ENCODE results near the gene S100A7.
"Not testable (repeated sequence)": the region's sequence is repeated elsewhere in the genome, so short reads cannot be mapped to it uniquely, and the experiment has no call there.

Gene S100A7

DNA sequence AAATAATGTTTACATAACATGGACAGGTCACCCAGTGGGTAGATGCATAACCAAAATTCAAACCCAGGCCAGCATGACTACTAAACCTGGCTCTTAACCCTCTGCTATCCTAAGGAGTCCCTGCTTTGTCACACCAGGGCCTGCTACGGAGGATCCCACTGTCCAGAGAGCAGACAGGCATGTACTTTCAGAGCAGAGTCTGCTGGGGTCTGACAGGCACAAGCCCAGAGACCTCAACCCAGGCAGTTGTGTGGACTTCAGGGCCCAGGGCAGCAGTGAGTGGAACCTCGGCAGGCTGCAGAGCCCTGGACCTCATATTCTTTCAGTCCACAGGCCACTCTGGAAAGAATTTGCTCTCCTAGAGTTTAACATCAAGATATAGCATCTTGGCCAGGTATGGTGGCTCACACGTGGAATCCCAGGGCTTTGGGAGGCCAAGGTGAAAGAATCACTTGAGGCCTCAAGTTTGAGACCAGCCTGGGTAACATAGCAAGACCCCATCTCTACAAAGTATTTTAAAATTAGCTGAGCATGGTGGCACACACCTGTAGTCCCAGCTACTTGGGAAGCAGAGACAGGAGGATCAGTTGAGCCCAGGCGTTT, 16.1 kb upstream of the S100A7 start:
- no peak for DNase-seq (ENCODE audit: low read depth, low spot score)

GRCh38 chr1:153475282-153475681, 14.8 kb upstream of the S100A7 start:
- DNase-seq (ENCODE audit: low read depth, low spot score), result no peak

DNA sequence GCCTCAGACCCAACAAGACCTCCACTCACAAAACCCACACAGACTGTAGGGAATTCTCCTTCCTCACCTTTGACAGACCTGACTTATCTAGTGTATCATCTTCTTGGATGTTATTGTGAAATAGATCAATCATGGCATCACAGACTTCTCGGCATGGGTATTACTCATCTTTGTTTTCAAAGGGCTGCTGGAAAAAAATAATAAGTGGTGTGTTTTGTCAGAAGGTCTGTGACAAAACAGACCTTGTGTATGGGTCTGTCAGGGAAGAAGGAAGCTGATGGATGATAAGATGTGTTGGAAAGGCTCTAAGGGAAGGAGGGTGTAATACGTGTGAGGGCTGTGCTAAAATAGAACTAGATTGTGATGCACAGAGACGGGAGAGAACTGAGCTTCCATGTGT, 13.9 kb upstream of the S100A7 start:
- no peak for DNase-seq (ENCODE audit: low read depth, low spot score)

- no peak for DNase-seq (ENCODE audit: low read depth, low spot score)
These were observed 10.3 kb upstream of the S100A7 start for GRCh38 chr1:153470707-153471106.

DNA sequence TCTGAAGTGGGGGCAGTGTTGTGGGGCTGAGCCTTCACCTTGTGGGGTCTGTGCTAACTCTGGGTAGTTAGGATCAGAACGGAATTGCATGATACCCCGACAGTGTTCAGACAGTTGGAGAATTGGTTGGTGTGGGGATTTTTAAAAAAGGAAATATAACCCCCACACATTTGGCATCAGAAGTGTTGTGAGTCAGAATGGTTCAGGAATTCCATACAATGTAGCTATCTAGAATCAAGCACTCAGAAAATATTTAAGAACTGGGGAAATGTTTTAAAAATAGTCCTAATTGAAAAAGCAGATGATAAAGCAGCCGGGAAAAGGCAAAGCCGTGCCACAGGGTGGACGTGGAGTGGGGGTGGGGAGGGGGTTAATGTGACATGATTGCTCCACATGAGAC, 6.5 kb upstream of the S100A7 start:
- no peak for DNase-seq (ENCODE audit: low read depth, low spot score)

- DNase-seq (ENCODE audit: low read depth, low spot score), result peak; percentile 80
These were observed 5.6 kb upstream of the S100A7 start for GRCh38 chr1:153465811-153466636.

GRCh38 chr1:153462741-153463140, 2.3 kb upstream of the S100A7 start:
- DNase-seq (ENCODE audit: low read depth, low spot score), result not testable (repeated sequence)

GRCh38 chr1:153459655-153460054, 796 bp downstream of the S100A7 start:
- DNase-seq (ENCODE audit: low read depth, low spot score), result no peak

DNA sequence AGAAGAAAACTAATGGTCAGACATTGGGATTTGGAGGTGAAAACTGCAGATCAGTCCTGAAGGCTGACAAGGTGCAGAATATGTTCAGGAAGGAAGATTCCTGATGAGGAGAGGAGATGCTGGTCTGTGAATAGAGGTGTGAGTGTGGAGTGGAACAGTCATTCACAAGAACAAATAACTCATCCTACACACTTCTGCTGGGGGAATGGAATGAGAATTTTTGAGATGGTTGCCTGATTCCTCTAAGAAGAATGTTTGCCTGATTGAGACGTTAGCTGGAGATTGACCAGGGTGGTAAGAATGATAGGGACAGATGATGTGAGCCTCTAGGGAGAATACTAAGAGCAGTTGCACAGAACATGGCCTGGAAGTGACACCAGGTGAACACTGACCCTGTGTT, 4.1 kb downstream of the S100A7 start:
- no peak for DNase-seq (ENCODE audit: low read depth, low spot score)

GRCh38 chr1:153448851-153449250, 11.6 kb downstream of the S100A7 start:
- DNase-seq (ENCODE audit: low read depth, low spot score), result not testable (repeated sequence)

- DNase-seq (ENCODE audit: low read depth, low spot score), result no peak
These were observed 12.8 kb downstream of the S100A7 start for GRCh38 chr1:153447498-153448170.

DNA sequence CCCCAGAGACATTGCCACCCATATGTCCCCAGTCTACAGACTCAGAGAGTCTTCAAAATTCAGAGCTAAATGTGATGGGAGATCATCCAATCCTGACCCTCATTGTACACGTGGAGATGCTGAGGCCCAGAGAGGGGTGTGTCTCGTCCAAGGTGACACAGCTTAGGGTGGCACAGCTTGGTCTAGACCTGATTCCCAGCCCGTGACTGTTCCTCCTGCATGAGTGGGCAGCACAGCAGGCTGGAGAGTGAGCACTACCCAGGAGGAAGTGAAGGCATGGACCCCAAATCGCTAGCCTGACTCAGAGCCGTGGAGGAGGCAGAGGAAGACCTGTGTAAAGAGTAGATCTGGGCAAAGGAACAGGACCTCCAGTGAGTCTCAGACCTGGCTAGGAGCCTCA, 16.4 kb downstream of the S100A7 start:
- DNase-seq (ENCODE audit: low read depth, low spot score), result no peak

DNA sequence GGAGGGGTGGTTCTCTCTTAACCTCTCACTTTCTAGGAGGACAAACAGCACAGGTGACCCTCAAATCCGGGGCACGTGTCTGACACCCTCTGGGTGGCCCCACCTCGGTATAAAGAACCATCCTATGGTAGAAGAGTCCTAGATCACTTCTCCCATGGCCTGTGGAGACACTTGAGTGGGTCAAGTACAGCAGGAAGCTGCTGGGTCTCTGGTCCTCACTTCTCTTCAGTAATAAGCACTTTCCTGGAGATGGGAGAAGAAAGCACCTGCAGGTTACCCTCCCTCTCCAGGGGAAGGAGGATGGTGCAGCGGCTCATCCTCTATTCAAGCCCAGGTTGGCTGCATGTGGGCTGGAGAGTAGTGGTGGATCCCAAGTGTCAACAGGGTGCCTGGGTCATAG, 17.0 kb downstream of the S100A7 start:
- DNase-seq (ENCODE audit: low read depth, low spot score), result no peak

DNA sequence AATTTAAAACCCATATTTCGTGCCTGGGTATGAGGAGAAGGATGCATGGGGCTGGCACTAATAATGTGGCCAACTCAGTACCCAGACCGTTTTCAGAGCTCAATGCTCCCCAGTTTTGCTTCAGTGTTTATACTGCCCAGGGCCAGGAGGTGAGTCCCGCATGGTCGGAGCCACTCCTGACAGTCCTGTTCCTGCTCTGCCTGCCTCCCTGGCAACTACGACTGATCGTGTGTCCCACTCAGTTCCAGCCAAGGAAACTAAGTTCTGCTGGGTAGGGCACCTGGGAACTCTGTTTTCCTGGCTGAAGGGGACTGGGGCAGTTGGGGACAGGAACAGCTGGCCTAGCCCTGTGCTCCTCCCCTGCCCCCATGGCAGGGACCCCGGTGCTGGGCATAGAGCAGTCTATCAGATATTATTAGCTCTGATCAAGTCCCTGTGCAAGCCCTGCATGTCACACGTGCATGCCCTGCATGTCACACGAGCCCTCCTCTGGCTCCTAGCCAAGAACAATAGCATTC, 19.2 kb downstream of the S100A7 start:
- DNase-seq (ENCODE audit: low read depth, low spot score), result no peak

GRCh38 chr1:153439273-153439672, 21.2 kb downstream of the S100A7 start:
- no peak for DNase-seq (ENCODE audit: low read depth, low spot score)

- no peak for DNase-seq (ENCODE audit: low read depth, low spot score)
These were observed 21.9 kb downstream of the S100A7 start for GRCh38 chr1:153438599-153438998.

GRCh38 chr1:153437236-153437635, 23.2 kb downstream of the S100A7 start:
- DNase-seq (ENCODE audit: low read depth, low spot score), result no peak

DNA sequence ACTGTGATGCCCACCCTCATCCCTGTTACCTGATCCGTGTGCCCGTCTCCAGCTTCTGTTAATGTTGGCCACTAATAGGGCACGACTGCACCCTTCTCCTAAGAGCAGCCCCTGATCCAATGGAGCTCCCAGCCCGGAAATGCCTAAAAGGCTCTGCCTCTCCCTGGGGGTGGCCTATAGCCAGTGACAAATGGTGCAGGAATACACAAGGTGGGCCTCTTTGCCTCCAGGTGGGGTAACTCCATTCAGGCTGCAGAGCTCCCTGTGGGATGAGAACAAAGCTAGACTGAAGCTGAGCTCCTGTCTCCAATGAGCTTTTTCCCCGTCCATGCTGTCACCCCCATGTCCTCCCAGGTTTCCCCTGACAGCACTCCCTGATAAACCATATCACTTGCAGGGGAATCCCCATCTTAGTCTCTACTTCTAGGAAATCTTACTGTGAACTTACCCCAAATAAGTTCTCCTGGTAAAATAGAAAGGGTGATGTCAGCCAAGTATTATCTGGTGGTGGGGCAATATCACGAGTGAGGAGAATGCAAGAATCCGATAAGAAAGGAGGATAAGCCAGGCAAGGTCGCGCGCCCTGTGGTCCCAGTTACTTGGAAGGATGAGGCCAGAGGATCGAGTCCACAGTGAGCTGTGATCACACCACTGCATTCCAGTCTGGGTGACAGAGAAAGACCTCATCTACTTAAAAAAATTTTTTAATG, 25.6 kb downstream of the S100A7 start:
- no peak for DNase-seq (ENCODE audit: low read depth, low spot score)

- no peak for DNase-seq (ENCODE audit: low read depth, low spot score)
These were observed 27.4 kb downstream of the S100A7 start for GRCh38 chr1:153432874-153433681.

- DNase-seq (ENCODE audit: low read depth, low spot score), result no peak
These were observed 28.5 kb downstream of the S100A7 start for GRCh38 chr1:153431928-153432327.

GRCh38 chr1:153431427-153431826, 29.0 kb downstream of the S100A7 start:
- no peak for DNase-seq (ENCODE audit: low read depth, low spot score)

All from iPS DF 19.7 (cell line).